GM18498 (cell line): ENCODE measurements around the gene GADL1.

Experiments used
- ATAC-seq: cut with Tn5 transposase; IDR thresholded peaks from one replicate; pipeline ENCODE4 v1.9.1; 2021; ENCODE audit warnings: mild to moderate bottlenecking, moderate library complexity; ENCODE audit not compliant: unreplicated experiment

Gene GADL1

GRCh38 chr3:30733209-30733608 is 161.3 kb downstream of the GADL1 start:
- ATAC-seq: no peak

GRCh38 chr3:30730967-30731366 is 163.5 kb downstream of the GADL1 start:
- ATAC-seq: no peak

GRCh38 chr3:30729936-30730335 is 164.5 kb downstream of the GADL1 start:
- no peak for ATAC-seq

- ATAC-seq: no peak
Observed at GRCh38 chr3:30729512-30729911, 164.9 kb downstream of the GADL1 start.

GRCh38 chr3:30728143-30728542 is 166.3 kb downstream of the GADL1 start:
- no peak for ATAC-seq

- no peak for ATAC-seq
Observed at GRCh38 chr3:30724863-30725262, 169.6 kb downstream of the GADL1 start.

GRCh38 chr3:30723211-30723610 is 171.2 kb downstream of the GADL1 start:
- ATAC-seq: no peak

GRCh38 chr3:30721314-30721634 is 173.2 kb downstream of the GADL1 start:
- no peak for ATAC-seq

GRCh38 chr3:30720586-30721313 is 173.7 kb downstream of the GADL1 start:
- no peak for ATAC-seq

- ATAC-seq: no peak
Observed at GRCh38 chr3:30719536-30719935, 174.9 kb downstream of the GADL1 start.

GRCh38 chr3:30713885-30714503 is 180.5 kb downstream of the GADL1 start:
- no peak for ATAC-seq

GRCh38 chr3:30712991-30713390 is 181.5 kb downstream of the GADL1 start:
- no peak for ATAC-seq

- ATAC-seq: no peak
Observed at GRCh38 chr3:30711867-30712266, 182.6 kb downstream of the GADL1 start.

- no peak for ATAC-seq
Observed at GRCh38 chr3:30711151-30711550, 183.3 kb downstream of the GADL1 start.

- ATAC-seq: no peak
Observed at GRCh38 chr3:30710017-30710416, 184.4 kb downstream of the GADL1 start.

- ATAC-seq: no peak
Observed at GRCh38 chr3:30708472-30708871, 186.0 kb downstream of the GADL1 start.

GRCh38 chr3:30707825-30708224 is 186.6 kb downstream of the GADL1 start:
- no peak for ATAC-seq

GRCh38 chr3:30704931-30705890 is 189.2 kb downstream of the GADL1 start:
- ATAC-seq: no peak

GRCh38 chr3:30702828-30703397 is 191.5 kb downstream of the GADL1 start:
- no peak for ATAC-seq

- no peak for ATAC-seq
Observed at GRCh38 chr3:30702038-30702827, 192.2 kb downstream of the GADL1 start.
